GM12891 (cell line): ENCODE data around the gene TTC28.

ENCODE experiments used
- POLR2A ChIP-seq: IDR thresholded peaks from 2 replicates; pipeline ENCODE4 v1.6.1; 2011; ENCODE audit warnings: low read depth, low read length, control low read depth
- POLR2AphosphoS5 ChIP-seq: IDR thresholded peaks from 2 replicates; pipeline ENCODE4 v1.6.1; 2011; ENCODE audit warnings: low read depth, low read length, control low read depth

DNA sequence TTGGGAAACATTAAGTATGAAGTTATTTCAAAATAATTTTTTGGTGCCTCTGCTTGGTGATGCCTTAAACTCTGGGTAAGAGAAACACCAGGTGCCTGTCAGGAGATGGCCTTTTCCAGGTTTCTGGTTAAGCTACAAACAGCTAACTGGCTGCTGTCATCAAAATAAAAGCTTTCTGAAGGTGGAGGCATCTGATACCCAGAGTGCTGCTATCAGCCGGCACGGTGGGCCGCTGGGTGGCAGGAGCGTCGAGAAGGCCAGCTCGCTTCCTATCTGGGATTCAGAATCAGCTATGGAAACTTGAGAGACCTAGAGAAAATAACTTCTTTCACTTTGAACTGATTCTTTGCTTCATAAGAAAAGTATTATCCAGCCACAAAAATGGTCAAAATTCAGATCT is 679.8 kb downstream of the TTC28 start:
- TF ChIP-seq POLR2AphosphoS5: no peak
- no peak for TF ChIP-seq POLR2A
